Measurements from ENCODE around the gene C3orf70. TPM values are rescaled to one million over a fixed set of nuclear protein-coding genes. Genes with fewer than 3 reads are reported as not detected.

The C3orf70 gene
- total and polyA plus RNA-seq, 9 donors: 3.5 to 17.7 (median 7.6) TPM

- intact Hi-C loops (cut with DNase I): no loop called here
- Histone ChIP-seq H3K36me3 (no peaks in the 10 kb centered on the region), H3K4me3 (no peak overlapping the region), H3K27me3 (no peaks in the 10 kb centered on the region), H3K27ac (no peak overlapping the region), H3K9me3 (no peaks in the 10 kb centered on the region), H3K4me1 (ENCODE audit: insufficient read depth) (no peaks in the 10 kb centered on the region)
- WGBS, 3 donors: 90 to 94% (median 92%) methylated on average over 2 of the region's 2 CpGs
- TF ChIP-seq POLR2A (IDR thresholded peaks at IDR 0.05): no peak
- TF ChIP-seq EP300 (IDR thresholded peaks at IDR 0.05): no peak
- no peak for TF ChIP-seq CTCF (IDR thresholded peaks at IDR 0.05)
- no peak for DNase-seq
Measured at GRCh38 chr3:185197068-185197467, 44.2 kb upstream of the C3orf70 start.

GRCh38 chr3:185195652-185196051 lies 42.8 kb upstream of the C3orf70 start:
- Histone ChIP-seq H3K27me3 (no peaks in the 10 kb centered on the region), H3K27ac (no peak overlapping the region), H3K4me1 (ENCODE audit: insufficient read depth) (no peaks in the 10 kb centered on the region), H3K4me3 (no peak overlapping the region), H3K9me3 (no peaks in the 10 kb centered on the region), H3K36me3 (no peaks in the 10 kb centered on the region)
- TF ChIP-seq EP300 (IDR thresholded peaks at IDR 0.05) (no peak), POLR2A (IDR thresholded peaks at IDR 0.05) (no peak), CTCF (IDR thresholded peaks at IDR 0.05) (no peak)
- WGBS, 3 donors: 92 to 96% (median 96%) methylated on average over 4 of the region's 4 CpGs
- intact Hi-C loops (cut with DNase I): no loop called here
- DNase-seq: no peak

- intact Hi-C loops (cut with DNase I): no loop called here
- no peaks in the 10 kb centered on the region for H3K9me3 ChIP-seq
- no peaks in the 10 kb centered on the region for H3K36me3 ChIP-seq
- no peaks in the 10 kb centered on the region for H3K4me1 ChIP-seq (ENCODE audit: insufficient read depth)
- H3K27me3 ChIP-seq: no peaks in the 10 kb centered on the region
- TF ChIP-seq POLR2A (IDR thresholded peaks at IDR 0.05): no peak
- TF ChIP-seq CTCF (IDR thresholded peaks at IDR 0.05): no peak
- no peak for TF ChIP-seq EP300 (IDR thresholded peaks at IDR 0.05)
- H3K27ac ChIP-seq: no peak overlapping the region
- H3K4me3 ChIP-seq: no peak overlapping the region
- no peak for DNase-seq
Measured at GRCh38 chr3:185188816-185189215, 36.0 kb upstream of the C3orf70 start.

GRCh38 chr3:185187391-185187790 lies 34.5 kb upstream of the C3orf70 start:
- TF ChIP-seq CTCF (IDR thresholded peaks at IDR 0.05) (no peak), POLR2A (IDR thresholded peaks at IDR 0.05) (no peak), EP300 (IDR thresholded peaks at IDR 0.05) (no peak)
- no peaks in the 10 kb centered on the region for H3K36me3 ChIP-seq
- no peak overlapping the region for H3K27ac ChIP-seq
- no peaks in the 10 kb centered on the region for H3K9me3 ChIP-seq
- H3K4me3 ChIP-seq: no peak overlapping the region
- H3K4me1 ChIP-seq (ENCODE audit: insufficient read depth): no peaks in the 10 kb centered on the region
- no peaks in the 10 kb centered on the region for H3K27me3 ChIP-seq
- intact Hi-C loops (cut with DNase I): no loop called here
- WGBS, 3 donors: 78 to 82% (median 81%) methylated on average over 2 of the region's 2 CpGs
- no peak for DNase-seq
